ENCODE measurements around the gene SPTBN5.

Gene SPTBN5

GRCh38 chr15:41817781-41818180 lies 76.1 kb downstream of the SPTBN5 start:
- Histone ChIP-seq H3K36me3 (ENCODE audit: insufficient read depth, low read length) (peaks cover 75% of the 10 kb centered on the region; the same call in 1 of the 2 replicates), H3K4me1 (ENCODE audit: insufficient read depth, low read length, poor library complexity, severe bottlenecking) (no peaks in the 10 kb centered on the region), H3K9me3 (ENCODE audit: insufficient read depth, low read depth, low read length) (no peaks in the 10 kb centered on the region), H2AFZ (ENCODE audit: low read length) (no peak overlapping the region), H3K4me2 (ENCODE audit: low read depth, low read length, poor library complexity, severe bottlenecking) (no peak overlapping the region), H3K79me2 (ENCODE audit: insufficient read depth, low read length) (no peaks in the 10 kb centered on the region), H4K20me1 (ENCODE audit: insufficient read depth, low read length, poor library complexity, severe bottlenecking) (no peaks in the 10 kb centered on the region), H3K9me2 (replicated peaks; ENCODE audit: low read depth, low read length) (no peaks in the 10 kb centered on the region), H3F3A (ENCODE audit: low read depth) (no peaks in the 10 kb centered on the region), H3K9ac (ENCODE audit: low read depth, low read length, poor library complexity, severe bottlenecking) (no peak overlapping the region), H3K27me3 (ENCODE audit: insufficient read depth, low read length, poor library complexity, severe bottlenecking) (no peaks in the 10 kb centered on the region), H3K4me3 (ENCODE audit: low read length, poor library complexity, severe bottlenecking) (no peak overlapping the region)
- no peak for TF ChIP-seq EZH2phosphoT487 (IDR thresholded peaks at IDR 0.05; ENCODE audit: borderline replicate concordance)
- TF ChIP-seq CTCF (conservative IDR thresholded peaks at IDR 0.05; ENCODE audit: low read length) = no peak

GRCh38 chr15:41817327-41817726 lies 76.5 kb downstream of the SPTBN5 start:
- Histone ChIP-seq H2AFZ (ENCODE audit: low read length) (no peak overlapping the region), H3K27me3 (ENCODE audit: insufficient read depth, low read length, poor library complexity, severe bottlenecking) (no peaks in the 10 kb centered on the region), H3F3A (ENCODE audit: low read depth) (no peaks in the 10 kb centered on the region), H3K4me3 (ENCODE audit: low read length, poor library complexity, severe bottlenecking) (no peak overlapping the region), H3K9ac (ENCODE audit: low read depth, low read length, poor library complexity, severe bottlenecking) (no peak overlapping the region), H3K9me3 (ENCODE audit: insufficient read depth, low read depth, low read length) (no peaks in the 10 kb centered on the region), H4K20me1 (ENCODE audit: insufficient read depth, low read length, poor library complexity, severe bottlenecking) (no peaks in the 10 kb centered on the region), H3K9me2 (replicated peaks; ENCODE audit: low read depth, low read length) (no peaks in the 10 kb centered on the region), H3K4me1 (ENCODE audit: insufficient read depth, low read length, poor library complexity, severe bottlenecking) (no peaks in the 10 kb centered on the region), H3K36me3 (ENCODE audit: insufficient read depth, low read length) (peaks cover 76% of the 10 kb centered on the region; the same call in 1 of the 2 replicates), H3K79me2 (ENCODE audit: insufficient read depth, low read length) (no peaks in the 10 kb centered on the region), H3K4me2 (ENCODE audit: low read depth, low read length, poor library complexity, severe bottlenecking) (no peak overlapping the region)
- TF ChIP-seq EZH2phosphoT487 (IDR thresholded peaks at IDR 0.05; ENCODE audit: borderline replicate concordance) (no peak), CTCF (conservative IDR thresholded peaks at IDR 0.05; ENCODE audit: low read length) (no peak)

- Histone ChIP-seq H3K9me2 (replicated peaks; ENCODE audit: low read depth, low read length) (no peaks in the 10 kb centered on the region), H2AFZ (ENCODE audit: low read length) (no peak overlapping the region), H3K79me2 (ENCODE audit: insufficient read depth, low read length) (no peaks in the 10 kb centered on the region), H4K20me1 (ENCODE audit: insufficient read depth, low read length, poor library complexity, severe bottlenecking) (no peaks in the 10 kb centered on the region), H3K9ac (ENCODE audit: low read depth, low read length, poor library complexity, severe bottlenecking) (no peak overlapping the region), H3K9me3 (ENCODE audit: insufficient read depth, low read depth, low read length) (no peaks in the 10 kb centered on the region), H3K36me3 (ENCODE audit: insufficient read depth, low read length) (peaks cover 76% of the 10 kb centered on the region; the same call in 1 of the 2 replicates), H3F3A (ENCODE audit: low read depth) (no peaks in the 10 kb centered on the region), H3K27me3 (ENCODE audit: insufficient read depth, low read length, poor library complexity, severe bottlenecking) (no peaks in the 10 kb centered on the region), H3K4me2 (ENCODE audit: low read depth, low read length, poor library complexity, severe bottlenecking) (no peak overlapping the region), H3K4me3 (ENCODE audit: low read length, poor library complexity, severe bottlenecking) (no peak overlapping the region), H3K4me1 (ENCODE audit: insufficient read depth, low read length, poor library complexity, severe bottlenecking) (no peaks in the 10 kb centered on the region)
- TF ChIP-seq CTCF (conservative IDR thresholded peaks at IDR 0.05; ENCODE audit: low read length) = no peak
- no peak for TF ChIP-seq EZH2phosphoT487 (IDR thresholded peaks at IDR 0.05; ENCODE audit: borderline replicate concordance)
Measured at GRCh38 chr15:41816788-41817187, 77.1 kb downstream of the SPTBN5 start.

Measured in Loucy (cell line).